GM12865 (cell line): Measurements from ENCODE around the gene TAF1L.

Experiments
- DNase-seq: peaks from one replicate; pipeline ENCODE4 v3.0.0; 2010; ENCODE audit warnings: low read depth
- H3K4me3 ChIP-seq: 2 replicates; pipeline ENCODE4 v1.5.1; 2011; ENCODE audit warnings: mild to moderate bottlenecking, low read depth, low read length, control low read depth
- CTCF ChIP-seq: IDR thresholded peaks from 2 replicates; pipeline ENCODE4 v1.5.1; 2011; ENCODE audit warnings: low read length, control low read depth, low read depth, inconsistent platforms; ENCODE audit not compliant: insufficient read depth; ENCODE audit errors: missing control alignments

TAF1L gene

GRCh38 chr9:32635362-32635761 lies at the start of gene TAF1L:
Gene TAF1L (minus strand): TSS chr9:32635669. CDS start chr9:32635579, 90 bp downstream.
- DNase-seq, result no peak
- H3K4me3 ChIP-seq, result no peak within 1 kb of the TSS
- TF ChIP-seq CTCF, result no peak

DNA sequence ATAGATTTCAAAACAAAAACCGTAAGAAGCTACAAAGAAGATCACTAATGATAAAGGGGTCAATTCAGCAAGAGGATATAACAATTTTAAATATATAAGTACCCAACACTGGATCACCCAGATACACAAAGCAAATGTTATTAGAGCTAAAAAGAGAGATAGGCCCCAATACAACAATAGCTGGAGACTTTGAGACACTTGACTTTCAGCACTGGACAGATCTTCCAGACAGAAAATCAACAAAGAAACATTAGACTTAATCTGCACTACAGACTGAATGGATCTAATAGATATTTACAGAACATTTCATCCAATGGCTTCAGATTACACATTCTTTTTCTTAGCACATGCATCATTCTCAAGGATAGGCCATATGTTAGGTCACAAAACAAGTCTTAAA lies 46.3 kb upstream of the TAF1L start:
- DNase-seq, result no peak
- no peak for TF ChIP-seq CTCF
- no peak overlapping the region for H3K4me3 ChIP-seq

GRCh38 chr9:32677931-32678330 lies 42.5 kb upstream of the TAF1L start:
- no peak for DNase-seq
- TF ChIP-seq CTCF, result no peak
- H3K4me3 ChIP-seq, result no peak overlapping the region

- H3K4me3 ChIP-seq, result no peak overlapping the region
- DNase-seq, result no peak
- no peak for TF ChIP-seq CTCF
These were observed 37.0 kb upstream of the TAF1L start for GRCh38 chr9:32672469-32672868.

DNA sequence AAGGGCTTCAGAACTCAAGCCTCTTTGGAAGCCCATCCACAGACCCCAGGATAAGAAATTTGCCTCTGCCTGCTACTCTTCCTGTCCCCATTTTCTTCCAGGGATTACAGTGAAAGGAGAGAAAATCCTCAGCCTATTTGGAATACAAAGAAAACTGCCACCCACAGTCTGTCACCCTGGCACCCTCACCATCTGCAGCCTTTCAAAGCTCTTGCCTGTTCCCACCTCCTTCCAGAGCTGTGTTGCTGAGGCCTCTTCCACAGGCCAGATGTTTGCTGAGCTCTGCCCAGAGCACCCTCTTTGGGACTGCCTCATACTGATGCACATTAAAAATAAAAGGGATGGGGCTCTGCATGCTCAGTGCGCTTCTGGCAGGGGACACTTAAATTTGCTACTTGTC lies 35.9 kb upstream of the TAF1L start:
- no peak for TF ChIP-seq CTCF
- DNase-seq, result no peak
- no peak overlapping the region for H3K4me3 ChIP-seq

DNA sequence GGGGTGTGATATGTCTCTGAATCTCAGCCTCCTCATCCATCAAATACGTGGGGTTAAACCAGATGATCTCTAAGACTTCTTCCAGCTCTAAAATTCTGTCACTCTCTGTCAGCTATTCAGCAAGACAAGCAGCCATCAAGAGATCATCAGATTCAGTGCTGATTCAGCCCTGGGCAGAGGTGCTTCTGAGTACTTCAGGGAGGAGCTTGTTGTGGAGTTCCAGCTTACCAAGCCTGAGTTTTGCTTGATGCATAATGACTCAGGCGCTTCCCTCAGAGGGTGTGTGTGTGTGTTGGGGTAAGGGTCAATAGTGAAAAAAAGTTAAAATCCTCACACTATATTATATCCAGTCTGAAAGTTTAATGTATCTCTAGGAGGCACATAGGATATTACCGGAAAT lies 29.6 kb upstream of the TAF1L start:
- H3K4me3 ChIP-seq, result no peak overlapping the region
- no peak for TF ChIP-seq CTCF
- no peak for DNase-seq

DNA sequence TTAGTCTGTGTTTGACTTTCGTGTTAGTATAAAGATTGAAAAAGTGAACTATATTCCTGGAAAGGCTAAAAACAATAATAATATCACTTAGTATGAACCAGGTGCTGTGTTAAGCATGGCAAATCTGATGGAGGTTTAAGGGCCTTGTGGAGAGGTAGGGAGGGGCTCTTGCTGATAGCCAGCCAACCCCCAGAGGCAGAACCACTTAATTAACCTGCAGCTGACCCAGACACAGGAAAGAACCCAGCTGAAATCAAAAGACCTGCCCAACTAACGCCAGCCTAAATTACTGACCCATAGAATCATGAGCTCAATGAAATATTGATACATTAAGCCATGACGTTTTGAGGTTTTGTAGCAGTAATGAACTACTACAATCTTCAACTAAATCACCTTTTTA lies 28.3 kb upstream of the TAF1L start:
- no peak overlapping the region for H3K4me3 ChIP-seq
- no peak for DNase-seq
- TF ChIP-seq CTCF, result no peak
